GM19099 (cell line): ENCODE data around the gene CUBN.

Experiments
- POLR2A ChIP-seq: IDR thresholded peaks from 3 replicates; pipeline ENCODE4 v1.6.1; 2011; ENCODE audit warnings: low read depth; ENCODE audit not compliant: insufficient read length; ENCODE audit errors: extremely low read depth

The CUBN gene

GRCh38 chr10:16960551-16960950 lies 169.1 kb downstream of the CUBN start:
- no peak for TF ChIP-seq POLR2A

GRCh38 chr10:16957038-16957437 lies 172.6 kb downstream of the CUBN start:
- TF ChIP-seq POLR2A: no peak

GRCh38 chr10:16954280-16955030 lies 175.2 kb downstream of the CUBN start:
- TF ChIP-seq POLR2A: no peak

DNA sequence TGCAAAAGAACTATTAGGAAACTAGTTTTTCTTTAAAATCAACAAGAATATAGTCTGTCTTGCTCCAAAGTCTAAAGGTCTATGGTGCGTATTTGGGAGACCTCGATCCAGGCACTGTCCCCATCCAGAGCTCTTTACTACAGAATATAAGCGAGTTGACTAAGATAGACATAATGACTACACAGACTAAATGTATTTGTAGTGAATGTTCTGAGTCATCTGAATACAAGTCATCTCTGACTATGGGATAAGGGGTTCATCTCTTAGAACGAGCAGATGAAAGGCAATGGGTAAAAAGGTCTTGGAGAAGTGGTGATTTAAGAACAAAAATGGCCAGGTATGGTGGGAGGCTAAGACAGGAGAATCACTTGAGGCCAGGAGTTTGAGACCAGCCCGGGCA lies 176.3 kb downstream of the CUBN start:
- TF ChIP-seq POLR2A: no peak

- no peak for TF ChIP-seq POLR2A
Observed at GRCh38 chr10:16952610-16953009, 177.0 kb downstream of the CUBN start.

- no peak for TF ChIP-seq POLR2A
Observed at GRCh38 chr10:16952080-16952479, 177.5 kb downstream of the CUBN start.

- no peak for TF ChIP-seq POLR2A
Observed at GRCh38 chr10:16950656-16951601, 178.7 kb downstream of the CUBN start.

DNA sequence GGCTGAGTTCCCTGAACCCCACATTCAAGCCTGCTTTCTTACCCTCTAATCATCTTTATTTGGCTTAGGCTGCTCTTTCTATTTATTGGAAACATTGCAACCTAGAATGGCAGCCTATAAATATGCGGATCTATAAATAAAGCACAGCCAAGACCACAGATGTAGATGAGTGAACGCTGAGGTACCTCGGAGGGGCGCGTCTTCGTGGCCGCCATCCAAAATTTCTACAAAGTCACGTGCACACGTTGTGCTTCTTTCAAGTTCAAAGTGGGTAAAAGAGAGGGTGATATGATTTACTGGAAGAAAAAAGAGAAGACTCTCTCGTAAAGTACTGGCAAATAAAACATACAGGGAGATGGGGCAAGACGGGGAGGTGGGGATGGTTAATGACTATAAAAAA lies 179.8 kb downstream of the CUBN start:
- no peak for TF ChIP-seq POLR2A

DNA sequence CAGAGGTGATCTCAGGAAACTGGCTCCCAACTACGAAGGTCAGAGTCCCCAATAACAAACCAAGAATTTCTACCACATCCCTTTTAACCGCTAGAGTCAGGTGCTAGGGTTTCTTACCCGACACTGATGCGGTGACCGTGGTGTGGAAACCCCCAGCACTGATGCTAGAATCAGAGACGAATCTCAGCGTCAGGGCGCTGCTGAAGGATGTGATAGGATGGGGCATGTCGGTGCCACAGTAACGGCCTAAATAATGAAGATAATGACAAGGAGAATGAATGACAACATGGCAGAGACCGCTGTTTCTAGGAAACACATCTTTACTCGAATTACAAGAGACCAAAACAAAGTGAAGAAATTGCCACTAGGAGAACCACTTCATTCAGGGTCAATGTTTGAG lies 181.2 kb downstream of the CUBN start:
- TF ChIP-seq POLR2A: no peak

DNA sequence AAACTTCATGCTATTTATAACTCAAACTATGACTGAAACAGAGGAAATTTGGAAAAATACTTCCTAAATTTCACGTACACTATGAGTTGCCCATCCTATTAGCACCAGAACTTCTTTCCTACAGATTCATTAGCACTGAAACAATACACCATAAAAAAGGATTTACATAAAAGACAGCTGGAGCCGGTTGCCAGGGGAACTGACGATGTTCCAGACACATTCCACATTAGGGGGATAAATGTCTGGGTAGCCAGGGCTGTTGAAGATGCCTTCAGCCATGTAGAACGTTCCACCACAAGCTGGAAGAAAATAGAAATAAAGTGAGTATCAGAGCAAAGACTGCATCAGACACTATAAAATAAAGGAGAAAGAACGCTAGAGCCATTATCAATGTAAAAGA lies 182.5 kb downstream of the CUBN start:
- TF ChIP-seq POLR2A: no peak

- TF ChIP-seq POLR2A: no peak
Observed at GRCh38 chr10:16945593-16945992, 184.0 kb downstream of the CUBN start.

- no peak for TF ChIP-seq POLR2A
Observed at GRCh38 chr10:16944986-16945385, 184.6 kb downstream of the CUBN start.

GRCh38 chr10:16944402-16944801 lies 185.2 kb downstream of the CUBN start:
- no peak for TF ChIP-seq POLR2A

DNA sequence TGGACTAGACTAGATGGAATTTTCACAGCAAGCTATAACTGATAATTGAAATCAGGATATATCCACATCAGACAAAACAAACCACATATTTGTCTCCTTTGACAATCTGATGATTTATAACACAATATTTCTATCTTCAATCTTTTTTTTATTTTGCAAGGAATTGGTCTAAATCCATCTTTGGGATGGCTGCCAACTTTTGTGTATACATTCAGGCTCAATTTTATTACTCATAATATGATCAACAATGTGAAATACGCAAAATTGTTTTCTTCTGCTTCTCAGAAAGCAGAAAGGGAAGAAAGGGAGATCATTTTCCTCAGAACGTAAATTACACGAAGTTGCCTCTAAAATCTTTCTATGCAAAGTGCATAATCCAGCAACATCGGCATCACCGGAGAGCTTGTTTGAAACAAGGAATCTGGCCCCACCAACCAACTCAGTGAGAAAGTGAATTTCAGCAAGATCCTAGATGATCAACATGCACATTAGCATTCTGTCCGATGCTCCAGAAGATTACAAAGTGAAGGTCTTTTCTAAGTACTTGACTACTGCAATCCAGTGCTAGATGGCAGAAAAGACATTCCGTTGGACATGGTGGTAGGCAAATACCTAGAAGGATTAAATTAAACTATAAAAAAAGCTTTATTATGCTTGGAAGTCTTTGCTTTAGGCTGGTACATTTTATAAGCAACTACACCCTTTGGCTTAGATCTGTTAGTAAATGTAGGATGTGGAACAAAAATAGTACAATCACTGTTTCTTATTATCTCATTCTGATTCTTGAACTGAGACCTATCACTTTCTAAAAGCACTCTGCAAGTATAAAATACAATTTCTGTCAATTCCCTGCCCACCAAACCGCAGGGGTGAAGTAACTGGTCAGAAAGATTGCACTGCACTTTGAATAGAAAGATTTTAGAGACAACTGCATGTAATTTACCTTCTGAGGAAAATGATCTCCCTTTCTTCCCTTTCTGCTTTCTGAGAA lies 186.0 kb downstream of the CUBN start:
- TF ChIP-seq POLR2A: no peak
